GM21723 (cell line): Measurements from ENCODE around the gene KRT25.
"Not testable (repeated sequence)": the region's sequence is repeated elsewhere in the genome, so short reads cannot be mapped to it uniquely, and the experiment has no call there.

Experiments
- ATAC-seq: cut with Tn5 transposase; IDR thresholded peaks from one replicate; pipeline ENCODE4 v1.9.1; 2021; ENCODE audit warnings: mild to moderate bottlenecking, moderate library complexity; ENCODE audit not compliant: unreplicated experiment

The KRT25 gene

GRCh38 chr17:40753804-40754203 lies 1.3 kb downstream of the KRT25 start:
- ATAC-seq: no peak

GRCh38 chr17:40751065-40751464 lies 4.1 kb downstream of the KRT25 start:
- ATAC-seq: no peak

- no peak for ATAC-seq
Measured at GRCh38 chr17:40750391-40750790, 4.7 kb downstream of the KRT25 start.

- ATAC-seq: not testable (repeated sequence)
Measured at GRCh38 chr17:40748666-40749065, 6.5 kb downstream of the KRT25 start.

- ATAC-seq: no peak
Measured at GRCh38 chr17:40738553-40738952, 16.6 kb downstream of the KRT25 start.

- ATAC-seq: no peak
Measured at GRCh38 chr17:40735016-40735415, 20.1 kb downstream of the KRT25 start.

- no peak for ATAC-seq
Measured at GRCh38 chr17:40734018-40734417, 21.1 kb downstream of the KRT25 start.

- no peak for ATAC-seq
Measured at GRCh38 chr17:40730970-40731369, 24.2 kb downstream of the KRT25 start.

- no peak for ATAC-seq
Measured at GRCh38 chr17:40727447-40728231, 27.5 kb downstream of the KRT25 start.

GRCh38 chr17:40726919-40727318 lies 28.2 kb downstream of the KRT25 start:
- no peak for ATAC-seq

- no peak for ATAC-seq
Measured at GRCh38 chr17:40724656-40725055, 30.5 kb downstream of the KRT25 start.

GRCh38 chr17:40722241-40722640 lies 32.9 kb downstream of the KRT25 start:
- no peak for ATAC-seq

GRCh38 chr17:40720899-40721298 lies 34.2 kb downstream of the KRT25 start:
- ATAC-seq: no peak

- no peak for ATAC-seq
Measured at GRCh38 chr17:40718930-40719329, 36.2 kb downstream of the KRT25 start.

GRCh38 chr17:40717776-40718175 lies 37.4 kb downstream of the KRT25 start:
- ATAC-seq: no peak

GRCh38 chr17:40714473-40714872 lies 40.7 kb downstream of the KRT25 start:
- ATAC-seq: no peak

- no peak for ATAC-seq
Measured at GRCh38 chr17:40707745-40708144, 47.4 kb downstream of the KRT25 start.

GRCh38 chr17:40705584-40705983 lies 49.5 kb downstream of the KRT25 start:
- ATAC-seq: no peak

- ATAC-seq: no peak
Measured at GRCh38 chr17:40703652-40704051, 51.5 kb downstream of the KRT25 start, which contains the start of gene KRT24. KRT24 (minus strand) TSS chr17:40703752; CDS start chr17:40703693, 59 bp downstream.

GRCh38 chr17:40702271-40702670 lies 52.9 kb downstream of the KRT25 start:
- no peak for ATAC-seq

- no peak for ATAC-seq
Measured at GRCh38 chr17:40699853-40700252, 55.3 kb downstream of the KRT25 start.

GRCh38 chr17:40699371-40699770 lies 55.8 kb downstream of the KRT25 start:
- ATAC-seq: no peak
